Smooth muscle cell (in vitro differentiated cells): ENCODE data around the gene CBR3. TPM values are rescaled to one million over a fixed set of nuclear protein-coding genes. Genes with fewer than 3 reads are reported as not detected.

Experiments used
- DNase-seq: peaks from one replicate; lab custom pipeline; 2025; ENCODE audit not compliant: unreplicated experiment; lab: John Stamatoyannopoulos, UW
- H2AFZ ChIP-seq: fragments of 200-600 bp; sonication (generic); 2 replicates; pipeline ENCODE4 v1.6.0; 2016; ENCODE audit warnings: antibody characterized with exemption, low read depth, mild to moderate bottlenecking
- H3F3A ChIP-seq: fragments of 200-600 bp; sonication (generic); 2 replicates; pipeline ENCODE4 v1.6.0; 2017; ENCODE audit warnings: antibody characterized with exemption, low read depth
- H3K27ac ChIP-seq: fragments of 200-600 bp; sonication (generic); 2 replicates; pipeline ENCODE4 v1.5.1; 2016; ENCODE audit warnings: low read depth, mild to moderate bottlenecking
- H3K27me3 ChIP-seq: fragments of 200-600 bp; sonication (generic); 2 replicates; pipeline ENCODE4 v1.6.1; 2016; ENCODE audit warnings: low read depth, mild to moderate bottlenecking
- H3K36me3 ChIP-seq: fragments of 200-600 bp; sonication (generic); 2 replicates; pipeline ENCODE4 v1.5.1; 2016; ENCODE audit warnings: low read depth
- H3K4me1 ChIP-seq: fragments of 200-600 bp; sonication (generic); 2 replicates; pipeline ENCODE4 v1.5.1; 2016; ENCODE audit warnings: low read depth
- H3K4me2 ChIP-seq: fragments of 200-600 bp; sonication (generic); 2 replicates; pipeline ENCODE4 v1.6.0; 2016; ENCODE audit warnings: mild to moderate bottlenecking
- H3K4me3 ChIP-seq: fragments of 200-600 bp; sonication (generic); 2 replicates; pipeline ENCODE4 v1.5.1; 2016; ENCODE audit warnings: mild to moderate bottlenecking
- H3K79me2 ChIP-seq: fragments of 200-600 bp; sonication (generic); 2 replicates; pipeline ENCODE4 v1.6.0; 2016; ENCODE audit warnings: low read depth, mild to moderate bottlenecking
- H3K9ac ChIP-seq: fragments of 200-600 bp; sonication (generic); 2 replicates; pipeline ENCODE4 v1.6.0; 2016; ENCODE audit warnings: low read depth
- H3K9me3 ChIP-seq: fragments of 200-600 bp; sonication (generic); replicated peaks from 2 replicates; pipeline ENCODE4 v1.5.1; 2016; ENCODE audit warnings: low read depth
- H4K20me1 ChIP-seq: fragments of 200-600 bp; sonication (generic); 2 replicates; pipeline ENCODE4 v1.6.0; 2016; ENCODE audit warnings: low read depth
- CTCF ChIP-seq: fragments of 200-600 bp; sonication (generic); IDR thresholded peaks from 2 replicates; pipeline ENCODE4 v1.5.1; 2017; ENCODE audit warnings: borderline replicate concordance, mild to moderate bottlenecking, antibody characterized with exemption; ENCODE audit not compliant: insufficient read depth, poor library complexity, severe bottlenecking
- WGBS: methylation state at CpG from one replicate; pipeline ENCODE4 v1.1.7; 2016; ENCODE audit warnings: low lambda C conversion rate; 5-methylcytosine and 5-hydroxymethylcytosine counted together
- polyA plus RNA-seq: library from polyadenylated mRNA; unstranded; fragments of >200 nt; fragmentation: Nextera tagmentation; extraction: Ambion mirVana; gene quantifications from 2 replicates; pipeline ENCODE4 v1.2.1, GENCODE V29; 2016
- total RNA-seq: library from RNA; depleted of rRNA; stranded (reverse); fragments of >200 nt; gene quantifications from 2 replicates; pipeline ENCODE4 v1.2.3, GENCODE V29; 2014

The CBR3 gene
- total and polyA plus RNA-seq, 2 experiments from 2014 or later, result 0.78 to 3.3 TPM

GRCh38 chr21:36190736-36191135, 55.9 kb downstream of the CBR3 start:
- Histone ChIP-seq H3K9ac (no peak overlapping the region), H3K4me3 (no peak overlapping the region), H3K9me3 (no peaks in the 10 kb centered on the region), H3K4me2 (no peak overlapping the region), H3K79me2 (no peaks in the 10 kb centered on the region), H2AFZ (no peak overlapping the region), H3F3A (no peaks in the 10 kb centered on the region), H3K27me3 (no peaks in the 10 kb centered on the region), H3K27ac (no peak overlapping the region), H4K20me1 (no peaks in the 10 kb centered on the region), H3K4me1 (no peaks in the 10 kb centered on the region), H3K36me3 (no peaks in the 10 kb centered on the region)
- 91% methylated on average over 4 of the region's 4 CpGs for WGBS
- DNase-seq, result no peak
- no peak for TF ChIP-seq CTCF

DNA sequence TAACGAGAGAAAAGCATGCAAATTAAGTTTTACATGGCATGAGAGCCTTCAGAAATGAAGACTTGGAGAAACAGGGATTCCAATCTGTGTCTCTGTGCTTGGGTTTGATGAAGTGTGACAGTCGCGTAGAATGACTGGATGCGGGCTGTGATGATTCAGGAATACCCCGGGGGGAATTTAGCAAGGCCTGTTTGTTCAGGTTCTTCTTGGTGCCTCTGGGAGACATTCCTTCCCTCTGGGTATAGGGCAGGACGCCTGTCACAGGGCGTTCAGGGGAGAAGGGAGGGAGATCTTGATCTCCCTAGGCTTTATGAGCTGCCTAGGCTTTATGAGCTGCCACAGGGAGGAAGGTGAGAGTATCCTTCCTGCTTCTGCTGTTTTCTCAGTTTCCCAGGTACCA, 58.3 kb downstream of the CBR3 start:
- DNase-seq, result no peak
- Histone ChIP-seq H3F3A (no peaks in the 10 kb centered on the region), H3K27ac (peak overlapping the region; percentile 38), H3K4me1 (no peaks in the 10 kb centered on the region), H3K27me3 (no peaks in the 10 kb centered on the region), H3K4me2 (no peak overlapping the region), H3K4me3 (no peak overlapping the region), H3K9me3 (no peaks in the 10 kb centered on the region), H3K79me2 (no peaks in the 10 kb centered on the region), H3K9ac (no peak overlapping the region), H2AFZ (no peak overlapping the region), H4K20me1 (no peaks in the 10 kb centered on the region), H3K36me3 (no peaks in the 10 kb centered on the region)
- no peak for TF ChIP-seq CTCF
- 56% methylated on average over 7 of the region's 7 CpGs for WGBS

DNA sequence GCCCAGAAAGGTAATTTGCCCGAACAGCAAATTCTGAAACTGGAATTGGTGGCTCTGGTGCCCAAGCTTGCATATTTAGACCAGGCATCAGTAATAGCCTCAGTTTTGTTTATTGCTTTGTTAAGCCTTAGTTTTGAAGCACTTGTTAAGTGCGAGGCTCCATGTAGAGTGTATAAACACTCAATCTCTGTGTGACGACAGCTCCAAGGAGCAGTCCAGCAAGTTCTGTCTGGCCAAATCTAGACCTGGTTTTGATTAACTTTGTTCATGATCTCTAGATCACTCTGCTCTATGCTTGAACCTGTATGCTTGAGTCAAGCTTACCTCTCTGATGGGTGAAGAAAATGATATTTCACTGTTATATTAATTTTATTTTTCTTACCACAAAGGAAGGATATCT, 59.1 kb downstream of the CBR3 start:
- Histone ChIP-seq H3K79me2 (no peaks in the 10 kb centered on the region), H3K4me2 (no peak overlapping the region), H3K9ac (no peak overlapping the region), H3F3A (no peaks in the 10 kb centered on the region), H2AFZ (no peak overlapping the region), H3K36me3 (no peaks in the 10 kb centered on the region), H3K4me3 (no peak overlapping the region), H3K9me3 (no peaks in the 10 kb centered on the region), H3K27ac (peak overlapping the region; percentile 38), H3K27me3 (no peaks in the 10 kb centered on the region), H3K4me1 (no peaks in the 10 kb centered on the region), H4K20me1 (no peaks in the 10 kb centered on the region)
- no peak for TF ChIP-seq CTCF
- 52% methylated on average over 3 of the region's 3 CpGs for WGBS
- DNase-seq, result no peak

GRCh38 chr21:36195613-36196012, 60.7 kb downstream of the CBR3 start:
- no peak overlapping the region for H2AFZ ChIP-seq
- no peak overlapping the region for H3K27ac ChIP-seq
- DNase-seq, result no peak
- H3K36me3 ChIP-seq, result no peaks in the 10 kb centered on the region
- H4K20me1 ChIP-seq, result no peaks in the 10 kb centered on the region
- H3K4me3 ChIP-seq, result no peak overlapping the region
- no peaks in the 10 kb centered on the region for H3F3A ChIP-seq
- no peak overlapping the region for H3K9ac ChIP-seq
- no peaks in the 10 kb centered on the region for H3K79me2 ChIP-seq
- H3K27me3 ChIP-seq, result no peaks in the 10 kb centered on the region
- no peak overlapping the region for H3K4me2 ChIP-seq
- no peaks in the 10 kb centered on the region for H3K9me3 ChIP-seq
- 96% methylated on average over 1 of the region's 1 CpG for whole genome bisulfite sequencing
- H3K4me1 ChIP-seq, result no peaks in the 10 kb centered on the region
- TF ChIP-seq CTCF, result no peak

Other genes with a start within 250 kb of the CBR3 start
- gene SETD4, start 74.6 kb upstream of the CBR3 start, total RNA-seq, result 8.5 and 18.7 TPM in 2 replicates
- 10.0 and 12.7 TPM in 2 replicates for gene SETD4, start 74.6 kb upstream of the CBR3 start, polyA plus RNA-seq
- gene CBR1, start 65.1 kb upstream of the CBR3 start, total RNA-seq, result 89.1 and 90.7 TPM in 2 replicates
- 67.1 and 73.0 TPM in 2 replicates for gene CBR1, start 65.1 kb upstream of the CBR3 start, polyA plus RNA-seq
- gene DOP1B, start 21.7 kb downstream of the CBR3 start, total RNA-seq, result 11.0 and 14.5 TPM in 2 replicates
- gene DOP1B, start 21.7 kb downstream of the CBR3 start, polyA plus RNA-seq, result 3.2 and 8.8 TPM in 2 replicates
- gene MORC3, start 185.1 kb downstream of the CBR3 start, total RNA-seq, result 44.3 and 58.1 TPM in 2 replicates
- 11.6 and 16.2 TPM in 2 replicates for gene MORC3, start 185.1 kb downstream of the CBR3 start, polyA plus RNA-seq